Measurements from ENCODE around the gene SDF4.

GRCh38 chr1:1187938-1188337 is 43.9 kb downstream of the SDF4 start:
- TF ChIP-seq CTCF (IDR thresholded peaks at IDR 0.05) (no peak), POLR2A (IDR thresholded peaks at IDR 0.05) (no peak)

Measured in heart left ventricle (tissue), 13 donors.